H7 (cell line): ENCODE measurements around the gene GSTO2. TPM values are rescaled to one million over a fixed set of nuclear protein-coding genes. Genes with fewer than 3 reads are reported as not detected.
A peak's percentile ranks its signal among the peaks of the same experiment; 100 is the strongest.
"Not testable (repeated sequence)": the region's sequence is repeated elsewhere in the genome, so short reads cannot be mapped to it uniquely, and the experiment has no call there.

Experiments
- DNase-seq: peaks from one replicate; pipeline ENCODE4 v3.0.0; 2012
- H3K27me3 ChIP-seq: 2 replicates; pipeline ENCODE4 v1.6.0; 2011; ENCODE audit warnings: mild to moderate bottlenecking, low read length; ENCODE audit not compliant: control insufficient read depth, insufficient read depth
- H3K36me3 ChIP-seq: replicated peaks from 2 replicates; pipeline ENCODE4 v1.5.1; 2011; ENCODE audit warnings: low read length; ENCODE audit not compliant: control insufficient read depth, insufficient read depth
- H3K4me3 ChIP-seq: 2 replicates; pipeline ENCODE4 v1.5.1; 2011; ENCODE audit warnings: low read depth, mild to moderate bottlenecking, control low read depth, low read length, moderate library complexity; ENCODE audit not compliant: insufficient read depth
- total RNA-seq: library from RNA; depleted of rRNA; stranded (reverse); fragments of >200 nt; shearing (Covaris generic); gene quantifications from 2 replicates; pipeline ENCODE4 v1.2.3, GENCODE V29; 2014

GSTO2 gene
- total RNA-seq, 1 experiment from 2014 or later = 15.2 TPM

GRCh38 chr10:104246976-104247375, 22.0 kb upstream of the GSTO2 start:
- Histone ChIP-seq H3K4me3 (no peak overlapping the region), H3K27me3 (no peaks in the 10 kb centered on the region), H3K36me3 (no peaks in the 10 kb centered on the region)
- DNase-seq = no peak

- no peak for DNase-seq
- Histone ChIP-seq H3K4me3 (no peak overlapping the region), H3K27me3 (no peaks in the 10 kb centered on the region), H3K36me3 (no peaks in the 10 kb centered on the region)
Measured at GRCh38 chr10:104247513-104248146, 21.4 kb upstream of the GSTO2 start.

- not testable (repeated sequence) for H3K27me3 ChIP-seq, H3K4me3 ChIP-seq, DNase-seq, H3K36me3 ChIP-seq
Measured at GRCh38 chr10:104248931-104249330, 20.1 kb upstream of the GSTO2 start.

- Histone ChIP-seq H3K4me3 (no peak overlapping the region), H3K27me3 (no peaks in the 10 kb centered on the region), H3K36me3 (no peaks in the 10 kb centered on the region)
- no peak for DNase-seq
Measured at GRCh38 chr10:104250371-104250770, 18.6 kb upstream of the GSTO2 start.

- no peak for DNase-seq
- Histone ChIP-seq H3K4me3 (no peak overlapping the region), H3K27me3 (no peaks in the 10 kb centered on the region), H3K36me3 (no peaks in the 10 kb centered on the region)
Measured at GRCh38 chr10:104251443-104251842, 17.5 kb upstream of the GSTO2 start.

DNA sequence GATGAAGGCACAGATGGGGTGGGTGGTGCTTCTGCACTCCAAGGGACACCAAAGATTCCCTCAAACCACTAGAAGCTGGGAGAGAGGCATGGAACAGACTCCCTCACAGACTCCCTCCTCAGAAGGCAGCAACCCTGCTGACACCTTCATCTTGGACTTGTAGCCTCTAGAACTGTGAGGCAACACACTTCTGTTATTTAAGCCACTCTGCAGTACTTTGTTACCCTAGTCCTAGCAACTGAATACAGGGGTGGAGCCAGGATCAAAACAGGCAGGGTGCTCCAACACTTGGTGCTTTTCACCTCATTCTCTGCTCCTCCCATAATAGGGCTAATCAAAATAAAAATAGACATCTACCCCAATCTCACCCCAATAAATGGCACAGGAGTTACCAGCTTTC, 16.6 kb upstream of the GSTO2 start:
- Histone ChIP-seq H3K4me3 (no peak overlapping the region), H3K27me3 (no peaks in the 10 kb centered on the region), H3K36me3 (no peaks in the 10 kb centered on the region)
- no peak for DNase-seq

DNA sequence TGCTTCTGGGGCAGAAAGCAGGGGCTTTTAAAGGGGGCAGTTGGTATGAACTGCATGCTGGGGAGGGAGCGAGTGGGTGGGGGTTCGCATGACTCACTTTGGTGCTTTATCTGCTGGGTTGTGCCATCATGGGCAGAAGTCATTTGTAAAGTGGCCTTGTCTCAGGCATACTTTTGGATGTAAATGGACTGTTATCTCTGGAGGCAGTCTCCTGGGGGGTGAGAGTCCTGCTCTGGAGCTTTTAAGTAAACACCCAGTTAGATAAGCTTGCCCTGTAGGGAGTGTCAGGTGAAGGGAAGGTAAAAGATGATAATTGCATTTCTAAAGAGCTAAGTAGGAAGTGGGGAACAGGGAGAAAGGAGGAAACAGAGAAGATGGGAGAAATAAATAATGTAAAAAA, 15.9 kb upstream of the GSTO2 start:
- no peak for DNase-seq
- no peaks in the 10 kb centered on the region for H3K27me3 ChIP-seq
- H3K36me3 ChIP-seq = peaks cover 1% of the 10 kb centered on the region; the same call in 1 of the 2 replicates
- no peak overlapping the region for H3K4me3 ChIP-seq

GRCh38 chr10:104253606-104254410, 15.2 kb upstream of the GSTO2 start:
- Histone ChIP-seq H3K27me3 (no peaks in the 10 kb centered on the region), H3K4me3 (peak overlapping the region; percentile 78), H3K36me3 (peaks cover 6% of the 10 kb centered on the region; the same call in 1 of the 2 replicates)
- DNase-seq = peak; percentile 52

- H3K36me3 ChIP-seq = peaks cover 7% of the 10 kb centered on the region; the same call in 1 of the 2 replicates
- peak within 1 kb of the TSS; percentile 78 for H3K4me3 ChIP-seq
- peak; percentile 82 for DNase-seq
- no peaks in the 10 kb centered on the region for H3K27me3 ChIP-seq
Measured at GRCh38 chr10:104254493-104255310, 14.3 kb upstream of the GSTO2 start, which contains the start of gene GSTO1. Gene GSTO1 (plus strand): TSS chr10:104254892. CDS start chr10:104254929, 37 bp downstream.

DNA sequence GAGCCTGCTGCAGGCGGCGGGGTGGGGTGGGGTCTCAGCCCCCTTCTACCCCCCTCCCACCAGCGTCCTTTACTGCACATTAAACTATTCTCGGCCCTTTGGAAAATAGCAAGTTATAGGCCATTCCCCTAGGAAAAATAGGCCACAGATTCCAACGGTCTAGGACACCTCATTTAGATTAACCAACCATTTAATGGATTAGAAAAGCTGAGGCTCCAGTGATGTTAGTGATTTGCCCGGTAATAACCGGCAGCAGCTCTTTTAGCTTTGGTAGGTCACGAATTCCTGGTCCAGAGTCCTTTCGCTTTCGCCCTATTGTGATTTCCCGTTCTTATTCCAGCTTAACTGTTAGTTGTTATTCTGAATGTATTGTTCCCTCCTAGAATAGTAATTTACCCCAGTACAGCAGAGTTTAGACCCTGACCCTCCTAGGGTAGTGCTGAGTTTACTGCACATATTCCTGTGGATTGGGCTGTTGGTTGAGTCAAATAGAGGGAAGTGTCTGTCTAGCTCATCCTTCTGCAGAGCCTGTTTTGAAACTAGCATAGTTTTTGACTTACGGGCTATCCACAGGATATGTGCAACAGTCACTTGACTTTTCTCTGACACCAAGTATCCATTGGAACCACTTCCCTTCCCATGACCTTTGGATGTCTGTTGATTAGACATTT, 13.5 kb upstream of the GSTO2 start:
- H3K27me3 ChIP-seq = no peaks in the 10 kb centered on the region
- peak overlapping the region; percentile 78 for H3K4me3 ChIP-seq
- DNase-seq = peak; percentile 45
- peaks cover 12% of the 10 kb centered on the region; the same call in 1 of the 2 replicates for H3K36me3 ChIP-seq

DNA sequence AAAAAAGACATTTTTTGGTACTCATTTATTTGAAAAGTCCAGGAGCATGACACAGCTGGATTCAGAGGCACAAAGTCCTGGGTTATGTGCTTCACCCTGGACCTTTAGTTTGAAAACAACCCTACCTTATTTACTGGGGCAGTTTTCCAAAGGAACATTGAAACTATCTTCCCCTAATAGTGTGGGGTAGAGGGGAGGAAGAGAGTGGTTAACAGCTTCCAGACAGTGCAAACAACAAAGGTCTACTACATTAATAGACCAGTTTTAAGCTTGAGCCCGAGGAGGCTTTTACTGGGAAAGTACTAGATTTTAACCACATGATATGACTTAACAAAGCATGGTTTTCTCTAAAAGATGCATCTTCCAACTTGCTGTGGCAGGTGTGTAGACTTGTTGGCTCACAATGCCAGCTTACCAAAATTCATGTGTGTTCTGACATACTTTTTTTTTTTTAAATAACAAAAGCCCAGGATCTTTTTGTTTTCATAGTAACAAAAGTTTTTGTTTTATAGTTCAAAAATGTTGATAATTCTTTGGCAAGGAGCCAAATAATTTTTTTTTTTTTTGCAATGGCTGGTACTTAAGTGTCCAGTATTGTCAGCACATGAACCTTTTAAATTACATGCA, 12.5 kb upstream of the GSTO2 start:
- DNase-seq = no peak
- Histone ChIP-seq H3K36me3 (peaks cover 13% of the 10 kb centered on the region), H3K4me3 (no peak overlapping the region), H3K27me3 (no peaks in the 10 kb centered on the region)

GRCh38 chr10:104257235-104257634, 11.7 kb upstream of the GSTO2 start:
- no peak overlapping the region for H3K4me3 ChIP-seq
- no peak for DNase-seq
- no peaks in the 10 kb centered on the region for H3K27me3 ChIP-seq
- peaks cover 18% of the 10 kb centered on the region for H3K36me3 ChIP-seq

DNA sequence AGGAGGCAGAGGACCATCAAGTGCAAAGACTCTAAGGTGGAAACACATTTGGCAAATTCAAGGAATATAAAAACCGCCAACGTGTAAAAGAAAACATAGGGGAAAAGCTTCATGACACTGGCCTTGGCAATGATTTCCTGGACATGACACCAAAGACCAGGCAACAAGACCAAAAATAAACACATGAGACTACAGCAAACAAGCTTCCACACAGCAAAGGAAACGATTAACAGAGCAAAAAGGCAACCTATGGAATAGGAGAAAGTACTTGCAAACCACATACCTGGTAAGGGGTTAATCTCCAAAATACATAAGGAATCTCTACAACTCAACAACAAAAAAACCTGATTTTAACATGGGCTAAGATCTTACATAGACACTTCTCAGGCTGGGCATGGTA, 10.8 kb upstream of the GSTO2 start:
- no peak for DNase-seq

DNA sequence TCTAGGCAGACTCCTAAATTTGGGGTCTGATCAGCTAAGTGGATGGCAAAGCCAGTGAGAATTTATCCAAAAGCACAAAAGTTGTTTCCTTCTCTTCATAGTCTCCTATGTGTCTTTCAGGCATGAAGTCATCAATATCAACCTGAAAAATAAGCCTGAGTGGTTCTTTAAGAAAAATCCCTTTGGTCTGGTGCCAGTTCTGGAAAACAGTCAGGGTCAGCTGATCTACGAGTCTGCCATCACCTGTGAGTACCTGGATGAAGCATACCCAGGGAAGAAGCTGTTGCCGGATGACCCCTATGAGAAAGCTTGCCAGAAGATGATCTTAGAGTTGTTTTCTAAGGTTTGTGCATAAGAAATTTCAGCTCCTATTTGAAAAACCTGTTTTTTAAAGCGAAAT, 9.5 kb upstream of the GSTO2 start:
- peaks cover 18% of the 10 kb centered on the region for H3K36me3 ChIP-seq
- no peak for DNase-seq
- no peaks in the 10 kb centered on the region for H3K27me3 ChIP-seq
- H3K4me3 ChIP-seq = no peak overlapping the region

More for the DNA sequence above, 10.8 kb upstream of the GSTO2 start:
- Histone ChIP-seq H3K4me3 (no peak overlapping the region), H3K27me3 (no peaks in the 10 kb centered on the region), H3K36me3 (peaks cover 18% of the 10 kb centered on the region)
